Parathyroid adenoma (tissue), 2 donors: ENCODE data around the gene METTL26.
A peak's percentile ranks its signal among the peaks of the same experiment; 100 is the strongest.

Source experiments
- H2AFZ ChIP-seq: fragments of 300-600 bp; sonication (generic); one replicate; pipeline ENCODE4 v1.7.0; 2017; ENCODE audit warnings: antibody characterized with exemption, mild to moderate bottlenecking
- H3K27ac ChIP-seq: fragments of 300-600 bp; sonication (generic); one replicate; pipeline ENCODE4 v1.7.0; 2017
- H3K27me3 ChIP-seq: fragments of 300-600 bp; sonication (generic); one replicate; pipeline ENCODE4 v1.7.0; 2017; ENCODE audit warnings: low read length; ENCODE audit not compliant: control insufficient read depth, insufficient read depth
- H3K36me3 ChIP-seq: fragments of 300-600 bp; sonication (generic); one replicate; pipeline ENCODE4 v1.7.0; 2017; ENCODE audit warnings: low read length; ENCODE audit not compliant: control insufficient read depth, insufficient read depth
- H3K4me1 ChIP-seq: fragments of 300-600 bp; sonication (generic); one replicate; pipeline ENCODE4 v1.7.0; 2017; ENCODE audit warnings: control low read depth
- H3K4me2 ChIP-seq: fragments of 300-600 bp; sonication (generic); one replicate; pipeline ENCODE4 v1.7.0; 2017; ENCODE audit warnings: low read length
- H3K4me3 ChIP-seq: fragments of 300-600 bp; sonication (generic); one replicate; pipeline ENCODE4 v1.7.0; 2017; ENCODE audit warnings: low read depth, low read length
- H3K79me2 ChIP-seq: fragments of 300-600 bp; sonication (generic); one replicate; pipeline ENCODE4 v1.7.0; 2017; ENCODE audit warnings: control low read depth
- H3K9ac ChIP-seq: fragments of 300-600 bp; sonication (generic); one replicate; pipeline ENCODE4 v1.7.0; 2017; ENCODE audit warnings: mild to moderate bottlenecking
- H3K9me3 ChIP-seq: fragments of 300-600 bp; sonication (generic); one replicate; pipeline ENCODE4 v1.7.0; 2017; ENCODE audit warnings: low read length; ENCODE audit not compliant: control insufficient read depth
- CTCF ChIP-seq: fragments of 300-600 bp; sonication (generic); IDR thresholded peaks from one replicate; pipeline ENCODE4 v1.7.0; 2017; ENCODE audit warnings: antibody characterized with exemption, mild to moderate bottlenecking
- donor health status: primary hyperparathyroidism.

Gene METTL26

GRCh38 chr16:616733-617586 is 19.1 kb downstream of the METTL26 start:
- Histone ChIP-seq H3K4me3 (no peak overlapping the region), H3K27ac (no peak overlapping the region), H2AFZ (no peak overlapping the region), H3K4me2 (no peak overlapping the region), H3K4me1 (peaks cover 6% of the 10 kb centered on the region), H3K36me3 (no peaks in the 10 kb centered on the region), H3K27me3 (no peaks in the 10 kb centered on the region), H3K9me3 (no peaks in the 10 kb centered on the region), H3K79me2 (peaks cover 11% of the 10 kb centered on the region), H3K9ac (no peak overlapping the region)
- TF ChIP-seq CTCF = no peak

GRCh38 chr16:615122-615521 is 21.0 kb downstream of the METTL26 start:
- no peak for TF ChIP-seq CTCF

GRCh38 chr16:610513-611381 is 25.4 kb downstream of the METTL26 start:
- no peaks in the 10 kb centered on the region for H3K9me3 ChIP-seq
- TF ChIP-seq CTCF = peak; percentile 72
- no peak overlapping the region for H3K4me2 ChIP-seq
- no peaks in the 10 kb centered on the region for H3K4me1 ChIP-seq
- H3K9ac ChIP-seq = no peak overlapping the region
- H2AFZ ChIP-seq = no peak overlapping the region
- no peaks in the 10 kb centered on the region for H3K27me3 ChIP-seq
- H3K36me3 ChIP-seq = no peaks in the 10 kb centered on the region
- no peak overlapping the region for H3K27ac ChIP-seq
- H3K4me3 ChIP-seq = no peak overlapping the region
- H3K79me2 ChIP-seq = peaks cover 48% of the 10 kb centered on the region

More at GRCh38 chr16:615122-615521, 21.0 kb downstream of the METTL26 start:
- H3K9ac ChIP-seq = no peak overlapping the region
- no peaks in the 10 kb centered on the region for H3K27me3 ChIP-seq
- H3K36me3 ChIP-seq = no peaks in the 10 kb centered on the region
- H3K4me2 ChIP-seq = no peak overlapping the region
- peaks cover 22% of the 10 kb centered on the region for H3K79me2 ChIP-seq
- H3K4me1 ChIP-seq = no peaks in the 10 kb centered on the region
- no peak overlapping the region for H2AFZ ChIP-seq
- no peak overlapping the region for H3K4me3 ChIP-seq
- no peaks in the 10 kb centered on the region for H3K9me3 ChIP-seq
- no peak overlapping the region for H3K27ac ChIP-seq

- TF ChIP-seq CTCF = no peak
- no peaks in the 10 kb centered on the region for H3K4me1 ChIP-seq
- H3K9me3 ChIP-seq = no peaks in the 10 kb centered on the region
- H3K36me3 ChIP-seq = no peaks in the 10 kb centered on the region
- no peak overlapping the region for H3K27ac ChIP-seq
- H2AFZ ChIP-seq = no peak overlapping the region
- no peak overlapping the region for H3K4me2 ChIP-seq
- no peak overlapping the region for H3K9ac ChIP-seq
- peaks cover 54% of the 10 kb centered on the region for H3K79me2 ChIP-seq
- H3K27me3 ChIP-seq = no peaks in the 10 kb centered on the region
- H3K4me3 ChIP-seq = no peak overlapping the region
Measured at GRCh38 chr16:609984-610383, 26.1 kb downstream of the METTL26 start.
